ENCODE data around the gene TP53BP1. TPM values are rescaled to one million over a fixed set of nuclear protein-coding genes. Genes with fewer than 3 reads are reported as not detected.
A peak's percentile ranks its signal among the peaks of the same experiment; 100 is the strongest.

Gene TP53BP1
- total RNA-seq, 1 donor from 2014 or later = 44.1 TPM

DNA sequence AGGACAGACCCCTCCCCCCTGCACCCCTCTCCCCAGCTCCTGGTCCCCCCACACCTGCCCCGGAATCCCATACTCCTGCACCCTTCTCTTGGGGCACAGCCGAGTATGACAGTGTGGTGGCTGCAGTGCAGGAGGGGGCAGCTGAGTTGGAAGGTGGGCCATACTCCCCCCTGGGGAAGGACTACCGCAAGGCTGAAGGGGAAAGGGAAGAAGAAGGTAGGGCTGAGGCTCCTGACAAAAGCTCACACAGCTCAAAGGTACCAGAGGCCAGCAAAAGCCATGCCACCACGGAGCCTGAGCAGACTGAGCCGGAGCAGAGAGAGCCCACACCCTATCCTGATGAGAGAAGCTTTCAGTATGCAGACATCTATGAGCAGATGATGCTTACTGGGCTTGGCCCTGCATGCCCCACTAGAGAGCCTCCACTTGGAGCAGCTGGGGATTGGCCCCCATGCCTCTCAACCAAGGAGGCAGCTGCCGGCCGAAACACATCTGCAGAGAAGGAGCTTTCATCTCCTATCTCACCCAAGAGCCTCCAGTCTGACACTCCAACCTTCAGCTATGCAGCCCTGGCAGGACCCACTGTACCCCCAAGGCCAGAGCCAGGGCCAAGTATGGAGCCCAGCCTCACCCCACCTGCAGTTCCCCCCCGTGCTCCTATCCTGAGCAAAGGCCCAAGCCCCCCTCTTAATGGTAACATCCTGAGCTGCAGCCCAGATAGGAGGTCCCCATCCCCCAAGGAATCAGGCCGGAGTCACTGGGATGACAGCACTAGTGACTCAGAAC, 34.3 kb upstream of the TP53BP1 start:
- H3K27ac Mint-ChIP-seq = no peak overlapping the region
- no peaks in the 10 kb centered on the region for H3K9me3 Mint-ChIP-seq
- peaks cover 2% of the 10 kb centered on the region for H3K27me3 Mint-ChIP-seq (ENCODE audit: insufficient read depth)
- H3K4me3 Mint-ChIP-seq = no peak overlapping the region
- peaks cover 14% of the 10 kb centered on the region for H3K36me3 Mint-ChIP-seq (ENCODE audit: low read depth)
- H3K4me1 Mint-ChIP-seq (ENCODE audit: low read depth) = peaks cover 18% of the 10 kb centered on the region
- intact Hi-C loops (cut with micrococcal nuclease) = no loop called here
- DNase-seq (ENCODE audit: low spot score) = no peak

- intact Hi-C loops (cut with micrococcal nuclease) = no loop called here
- Mint-ChIP-seq H3K4me1 (ENCODE audit: low read depth) (peaks cover 18% of the 10 kb centered on the region), H3K9me3 (no peaks in the 10 kb centered on the region), H3K36me3 (ENCODE audit: low read depth) (peaks cover 18% of the 10 kb centered on the region), H3K4me3 (no peak overlapping the region), H3K27me3 (ENCODE audit: insufficient read depth) (peaks cover 2% of the 10 kb centered on the region), H3K27ac (no peak overlapping the region)
- no peak for DNase-seq (ENCODE audit: low spot score)
Observed at GRCh38 chr15:43526261-43526930, 33.4 kb upstream of the TP53BP1 start.

DNA sequence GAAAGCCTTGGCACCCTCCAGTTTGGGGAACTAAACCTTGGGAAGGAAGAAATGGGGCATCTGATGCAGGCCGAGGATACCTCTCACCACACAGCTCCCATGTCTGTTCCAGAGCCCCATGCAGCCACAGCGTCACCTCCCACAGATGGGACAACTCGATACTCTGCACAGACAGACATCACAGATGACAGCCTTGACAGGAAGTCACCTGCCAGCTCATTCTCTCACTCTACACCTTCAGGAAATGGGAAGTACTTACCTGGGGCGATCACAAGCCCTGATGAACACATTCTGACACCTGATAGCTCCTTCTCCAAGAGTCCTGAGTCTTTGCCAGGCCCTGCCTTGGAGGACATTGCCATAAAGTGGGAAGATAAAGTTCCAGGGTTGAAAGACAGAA, 32.2 kb upstream of the TP53BP1 start:
- peaks cover 18% of the 10 kb centered on the region for H3K4me1 Mint-ChIP-seq (ENCODE audit: low read depth)
- H3K36me3 Mint-ChIP-seq (ENCODE audit: low read depth) = peaks cover 23% of the 10 kb centered on the region
- no peak overlapping the region for H3K4me3 Mint-ChIP-seq
- DNase-seq (ENCODE audit: low spot score) = no peak
- H3K9me3 Mint-ChIP-seq = no peaks in the 10 kb centered on the region
- intact Hi-C loops (cut with micrococcal nuclease) = no loop called here
- peaks cover 2% of the 10 kb centered on the region for H3K27me3 Mint-ChIP-seq (ENCODE audit: insufficient read depth)
- peak overlapping the region; percentile 15 for H3K27ac Mint-ChIP-seq

DNA sequence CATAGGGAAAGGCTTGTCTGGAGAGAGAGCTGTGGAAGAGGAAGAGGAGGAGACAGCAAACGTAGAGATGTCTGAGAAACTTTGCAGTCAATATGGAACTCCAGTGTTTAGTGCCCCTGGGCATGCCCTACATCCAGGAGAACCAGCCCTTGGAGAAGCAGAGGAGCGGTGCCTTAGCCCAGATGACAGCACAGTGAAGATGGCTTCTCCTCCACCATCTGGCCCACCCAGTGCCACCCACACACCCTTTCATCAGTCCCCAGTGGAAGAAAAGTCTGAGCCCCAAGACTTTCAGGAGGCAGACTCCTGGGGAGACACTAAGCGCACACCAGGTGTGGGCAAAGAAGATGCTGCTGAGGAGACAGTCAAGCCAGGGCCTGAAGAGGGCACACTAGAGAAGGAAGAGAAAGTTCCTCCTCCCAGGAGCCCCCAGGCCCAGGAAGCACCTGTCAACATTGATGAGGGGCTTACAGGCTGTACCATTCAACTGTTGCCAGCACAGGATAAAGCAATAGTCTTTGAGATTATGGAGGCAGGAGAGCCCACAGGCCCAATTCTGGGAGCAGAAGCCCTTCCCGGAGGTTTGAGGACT, 31.4 kb upstream of the TP53BP1 start:
- no peak overlapping the region for H3K27ac Mint-ChIP-seq
- H3K27me3 Mint-ChIP-seq (ENCODE audit: insufficient read depth) = peaks cover 2% of the 10 kb centered on the region
- peaks cover 18% of the 10 kb centered on the region for H3K4me1 Mint-ChIP-seq (ENCODE audit: low read depth)
- no peaks in the 10 kb centered on the region for H3K9me3 Mint-ChIP-seq
- no peak overlapping the region for H3K4me3 Mint-ChIP-seq
- H3K36me3 Mint-ChIP-seq (ENCODE audit: low read depth) = peaks cover 19% of the 10 kb centered on the region
- no peak for DNase-seq (ENCODE audit: low spot score)
- intact Hi-C loops (cut with micrococcal nuclease) = no loop called here

DNA sequence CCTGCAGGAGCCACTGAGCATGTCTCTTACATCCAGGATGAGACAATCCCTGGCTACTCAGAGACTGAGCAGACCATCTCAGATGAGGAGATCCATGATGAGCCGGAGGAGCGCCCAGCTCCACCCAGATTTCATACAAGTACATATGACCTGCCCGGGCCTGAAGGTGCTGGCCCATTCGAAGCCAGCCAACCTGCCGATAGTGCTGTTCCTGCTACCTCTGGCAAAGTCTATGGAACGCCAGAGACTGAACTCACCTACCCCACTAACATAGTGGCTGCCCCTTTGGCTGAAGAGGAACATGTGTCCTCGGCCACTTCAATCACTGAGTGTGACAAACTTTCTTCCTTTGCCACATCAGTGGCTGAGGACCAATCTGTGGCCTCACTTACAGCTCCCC, 30.7 kb upstream of the TP53BP1 start:
- intact Hi-C loops (cut with micrococcal nuclease) = no loop called here
- Mint-ChIP-seq H3K27me3 (ENCODE audit: insufficient read depth) (peaks cover 3% of the 10 kb centered on the region), H3K27ac (no peak overlapping the region), H3K4me3 (no peak overlapping the region), H3K9me3 (no peaks in the 10 kb centered on the region), H3K36me3 (ENCODE audit: low read depth) (peaks cover 19% of the 10 kb centered on the region), H3K4me1 (ENCODE audit: low read depth) (peaks cover 21% of the 10 kb centered on the region)
- no peak for DNase-seq (ENCODE audit: low spot score)

DNA sequence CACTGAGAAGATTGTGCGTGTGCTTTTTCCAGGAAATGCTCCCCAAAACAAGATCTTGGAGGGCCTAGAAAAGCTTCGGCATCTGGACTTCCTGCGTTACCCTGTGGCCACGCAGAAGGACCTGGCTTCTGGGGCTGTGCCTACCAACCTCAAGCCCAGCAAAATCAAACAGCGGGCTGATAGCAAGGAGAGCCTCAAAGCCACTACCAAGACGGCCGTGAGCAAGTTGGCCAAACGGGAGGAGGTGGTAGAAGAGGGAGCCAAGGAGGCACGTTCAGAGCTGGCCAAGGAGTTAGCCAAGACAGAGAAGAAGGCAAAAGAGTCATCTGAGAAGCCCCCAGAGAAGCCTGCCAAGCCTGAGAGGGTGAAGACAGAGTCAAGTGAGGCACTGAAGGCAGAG, 29.3 kb upstream of the TP53BP1 start:
- H3K36me3 Mint-ChIP-seq (ENCODE audit: low read depth) = peaks cover 19% of the 10 kb centered on the region
- H3K27ac Mint-ChIP-seq = no peak overlapping the region
- DNase-seq (ENCODE audit: low spot score) = no peak
- H3K9me3 Mint-ChIP-seq = no peaks in the 10 kb centered on the region
- intact Hi-C loops (cut with micrococcal nuclease) = no loop called here
- H3K4me3 Mint-ChIP-seq = no peak overlapping the region
- H3K27me3 Mint-ChIP-seq (ENCODE audit: insufficient read depth) = peaks cover 12% of the 10 kb centered on the region
- peaks cover 34% of the 10 kb centered on the region for H3K4me1 Mint-ChIP-seq (ENCODE audit: low read depth)

DNA sequence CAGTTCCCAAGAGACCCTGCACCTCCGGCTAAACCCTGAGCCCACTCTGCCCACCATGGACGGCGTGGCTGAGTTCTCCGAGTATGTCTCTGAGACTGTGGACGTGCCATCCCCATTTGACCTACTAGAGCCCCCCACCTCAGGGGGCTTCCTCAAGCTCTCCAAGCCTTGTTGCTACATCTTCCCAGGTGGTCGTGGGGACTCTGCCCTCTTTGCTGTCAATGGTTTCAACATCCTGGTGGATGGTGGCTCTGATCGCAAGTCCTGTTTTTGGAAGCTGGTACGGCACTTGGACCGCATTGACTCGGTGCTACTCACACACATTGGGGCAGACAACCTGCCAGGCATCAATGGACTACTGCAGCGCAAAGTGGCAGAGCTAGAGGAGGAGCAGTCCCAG, 28.5 kb upstream of the TP53BP1 start:
- intact Hi-C loops (cut with micrococcal nuclease) = no loop called here
- Mint-ChIP-seq H3K27me3 (ENCODE audit: insufficient read depth) (peaks cover 12% of the 10 kb centered on the region), H3K27ac (no peak overlapping the region), H3K9me3 (no peaks in the 10 kb centered on the region), H3K4me1 (ENCODE audit: low read depth) (peaks cover 41% of the 10 kb centered on the region), H3K36me3 (ENCODE audit: low read depth) (peaks cover 19% of the 10 kb centered on the region), H3K4me3 (no peak overlapping the region)
- DNase-seq (ENCODE audit: low spot score) = no peak

DNA sequence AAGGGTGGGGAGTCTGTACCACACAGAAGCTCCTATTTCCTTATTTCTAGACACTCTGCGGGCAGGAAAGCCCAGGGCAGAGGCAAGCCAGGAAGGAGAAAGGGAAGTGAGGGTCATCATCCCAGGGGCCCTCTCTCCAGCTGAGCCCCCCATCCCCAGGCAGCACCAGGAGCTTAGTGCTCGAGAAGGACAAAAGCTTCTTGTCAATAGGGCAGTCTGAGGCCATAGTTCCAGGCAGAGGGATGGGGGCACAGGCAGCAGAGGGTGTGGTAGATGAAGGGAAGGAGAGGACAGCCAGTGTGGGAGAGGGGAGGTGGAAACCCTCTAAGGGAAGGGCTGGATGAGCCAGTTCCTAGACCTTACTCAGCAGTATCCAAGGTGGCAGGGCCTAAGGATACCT, 27.2 kb upstream of the TP53BP1 start:
- H3K4me1 Mint-ChIP-seq (ENCODE audit: low read depth) = peaks cover 41% of the 10 kb centered on the region
- H3K9me3 Mint-ChIP-seq = no peaks in the 10 kb centered on the region
- H3K27me3 Mint-ChIP-seq (ENCODE audit: insufficient read depth) = peaks cover 10% of the 10 kb centered on the region
- H3K4me3 Mint-ChIP-seq = no peak overlapping the region
- no peak overlapping the region for H3K27ac Mint-ChIP-seq
- no peak for DNase-seq (ENCODE audit: low spot score)
- H3K36me3 Mint-ChIP-seq (ENCODE audit: low read depth) = peaks cover 19% of the 10 kb centered on the region
- intact Hi-C loops (cut with micrococcal nuclease) = no loop called here

GRCh38 chr15:43519196-43519595, 26.2 kb upstream of the TP53BP1 start:
- intact Hi-C loops (cut with micrococcal nuclease) = loop anchor here (10.0 kb wide), 1 partner anchor 306 kb away; the partner anchor contains the start of genes MFAP1 and WDR76
- no peak for DNase-seq (ENCODE audit: low spot score)
- Mint-ChIP-seq H3K4me3 (no peak overlapping the region), H3K27ac (no peak overlapping the region), H3K9me3 (no peaks in the 10 kb centered on the region), H3K27me3 (ENCODE audit: insufficient read depth) (peaks cover 10% of the 10 kb centered on the region), H3K36me3 (ENCODE audit: low read depth) (peaks cover 19% of the 10 kb centered on the region), H3K4me1 (ENCODE audit: low read depth) (peaks cover 43% of the 10 kb centered on the region)

- Mint-ChIP-seq H3K9me3 (no peaks in the 10 kb centered on the region), H3K36me3 (ENCODE audit: low read depth) (peaks cover 19% of the 10 kb centered on the region), H3K27me3 (ENCODE audit: insufficient read depth) (peaks cover 10% of the 10 kb centered on the region), H3K4me3 (peak overlapping the region; percentile 62), H3K4me1 (ENCODE audit: low read depth) (peaks cover 53% of the 10 kb centered on the region), H3K27ac (peak overlapping the region; percentile 27)
- intact Hi-C loops (cut with micrococcal nuclease) = loop anchor here (10.0 kb wide), 1 partner anchor 307 kb away; the partner anchor contains the start of genes MFAP1 and WDR76
- no peak for DNase-seq (ENCODE audit: low spot score)
Observed at GRCh38 chr15:43518197-43518761, 25.3 kb upstream of the TP53BP1 start.

DNA sequence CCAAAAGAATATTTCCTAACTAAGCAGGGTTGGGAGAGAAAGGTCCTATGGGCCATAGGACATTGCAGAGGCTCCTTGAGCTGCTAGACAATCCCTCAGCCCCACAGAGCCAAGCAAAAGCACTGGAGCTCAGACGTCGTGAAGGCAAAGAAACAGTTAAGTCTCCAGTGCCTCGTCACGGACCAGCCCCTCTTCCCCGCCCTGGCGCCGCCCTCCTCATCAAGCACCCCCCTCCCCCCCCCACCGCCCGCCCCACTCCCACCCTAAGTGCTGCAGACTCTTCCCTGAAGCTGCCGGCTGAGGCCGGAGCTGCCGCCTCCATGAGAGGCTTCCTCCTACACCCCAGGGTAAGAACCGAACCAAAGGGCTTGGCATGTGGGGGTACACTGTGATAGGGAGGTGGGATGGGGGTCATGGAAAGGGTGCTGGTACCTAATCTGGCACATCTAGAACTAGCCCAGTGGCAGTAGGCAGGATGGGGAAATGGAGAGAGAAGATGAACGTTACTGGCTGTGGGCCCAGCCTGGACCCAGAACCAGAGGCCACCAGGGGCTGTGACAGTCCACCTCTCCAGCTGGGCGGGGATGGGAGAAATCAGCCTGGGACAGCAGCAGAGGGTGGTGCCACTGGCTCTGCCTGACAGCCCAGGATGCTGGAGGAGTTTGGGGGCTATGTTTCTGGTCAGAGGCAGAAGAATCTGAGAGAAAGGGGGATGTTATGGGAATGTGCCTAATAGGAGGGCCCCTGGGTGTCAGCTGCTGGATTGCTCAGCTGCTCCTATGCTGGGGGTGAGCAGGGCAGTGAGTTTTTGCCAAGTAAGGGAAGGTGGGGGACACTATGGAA, 24.6 kb upstream of the TP53BP1 start, which contains the start of gene MAP1A:
MAP1A (plus strand) TSS at position 255 of the 843 bp plus-strand sequence. CDS start 3,866 bp downstream, outside the sequence.
- intact Hi-C loops (cut with micrococcal nuclease) = loop anchor here (10.0 kb wide), 1 partner anchor 307 kb away; the partner anchor contains the start of genes MFAP1 and WDR76
- DNase-seq (ENCODE audit: low spot score) = no peak
- Mint-ChIP-seq H3K27me3 (ENCODE audit: insufficient read depth) (peaks cover 10% of the 10 kb centered on the region), H3K36me3 (ENCODE audit: low read depth) (peaks cover 14% of the 10 kb centered on the region), H3K9me3 (no peaks in the 10 kb centered on the region), H3K27ac (peak within 1 kb of the TSS; percentile 27), H3K4me3 (peak within 1 kb of the TSS; percentile 62), H3K4me1 (ENCODE audit: low read depth) (peaks cover 57% of the 10 kb centered on the region)

DNA sequence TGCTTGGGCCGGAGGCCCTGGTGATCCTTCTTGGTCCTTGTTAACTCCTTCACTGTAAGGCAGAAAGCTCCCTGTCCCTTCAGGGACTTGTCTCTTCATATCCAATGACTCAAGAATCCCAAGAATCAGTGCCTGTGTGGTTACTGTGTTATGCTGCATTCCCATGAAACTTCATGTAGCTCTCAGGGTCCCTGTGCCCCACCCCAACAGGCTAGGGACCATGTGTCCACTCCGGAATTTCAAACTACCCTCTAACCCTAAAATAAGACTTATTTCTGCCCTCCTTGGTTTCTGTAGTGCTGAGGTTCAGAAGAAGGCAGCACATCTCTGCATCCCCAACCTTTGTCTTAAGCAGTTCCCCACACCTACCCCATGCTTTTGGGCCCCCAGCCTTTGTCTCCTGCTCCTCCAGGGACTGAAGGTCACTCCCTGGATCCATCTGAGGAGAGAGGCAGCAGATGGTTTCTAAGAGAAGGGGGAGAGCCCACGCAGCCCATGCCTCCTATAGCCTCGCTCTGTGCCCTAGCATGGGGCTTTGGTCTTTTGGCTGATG, 23.9 kb upstream of the TP53BP1 start:
- DNase-seq (ENCODE audit: low spot score) = no peak
- H3K4me3 Mint-ChIP-seq = peak overlapping the region; percentile 31
- peaks cover 64% of the 10 kb centered on the region for H3K4me1 Mint-ChIP-seq (ENCODE audit: low read depth)
- intact Hi-C loops (cut with micrococcal nuclease) = loop anchor here (10.0 kb wide), 1 partner anchor 308 kb away; the partner anchor contains the start of genes MFAP1 and WDR76
- no peaks in the 10 kb centered on the region for H3K9me3 Mint-ChIP-seq
- H3K36me3 Mint-ChIP-seq (ENCODE audit: low read depth) = peaks cover 8% of the 10 kb centered on the region
- peaks cover 10% of the 10 kb centered on the region for H3K27me3 Mint-ChIP-seq (ENCODE audit: insufficient read depth)
- H3K27ac Mint-ChIP-seq = peak overlapping the region; percentile 24

All from activated T-helper 1 cell treated with anti-CD3 and anti-CD28 coated beads, Interleukin-12 subunit alpha, Interleukin-12 subunit beta, Interleukin-2, Interleukin-4 antibody, amounts not matched to agents 30 ng/mL and 10 ng/mL and 1 ng/mL, durations not matched to agents 14 hours and 24 hours and 36 hours (primary cell).